MCF 10A (cell line): ENCODE data around the gene FOXO3. TPM values are rescaled to one million over a fixed set of nuclear protein-coding genes. Genes with fewer than 3 reads are reported as not detected.
A peak's percentile ranks its signal among the peaks of the same experiment; 100 is the strongest.
"Not testable (repeated sequence)": the region's sequence is repeated elsewhere in the genome, so short reads cannot be mapped to it uniquely, and the experiment has no call there.

Experiments
- BruUV-seq: library from RNA; stranded (reverse); fragments of 400-500 nt; replicated peaks from 2 replicates; lab custom pipeline; 2021; lab: Mats Ljungman, UMichigan
- CTCF ChIA-PET: fragments of 300-600 bp; sonication (Branson Sonifier 250); formaldehyde crosslinking; extraction: SDS; loops from one replicate; lab custom pipeline; 2021; ENCODE audit warnings: antibody characterized with exemption, inconsistent platforms; lab: Yijun Ruan, JAX
- POLR2A ChIA-PET: fragments of 300-600, 350-650 bp; sonication (Branson Sonifier 250); formaldehyde crosslinking; extraction: SDS; loops from one replicate; lab custom pipeline; 2020; ENCODE audit warnings: antibody characterized with exemption, inconsistent platforms; lab: Yijun Ruan, JAX
- DNase-seq: peaks from one replicate; pipeline ENCODE4 v3.0.0-alpha.2; 2018; ENCODE audit not compliant: unreplicated experiment
- H3K27ac Mint-ChIP-seq: one replicate; pipeline ENCODE4 v1.8.0; 2022; ENCODE audit warnings: mild to moderate bottlenecking, low read depth, mixed read lengths; ENCODE audit not compliant: unreplicated experiment
- H3K27me3 Mint-ChIP-seq: one replicate; pipeline ENCODE4 v1.8.0; 2022; ENCODE audit warnings: mixed read lengths; ENCODE audit not compliant: insufficient read depth, unreplicated experiment
- H3K36me3 Mint-ChIP-seq: one replicate; pipeline ENCODE4 v1.8.0; 2022; ENCODE audit warnings: mild to moderate bottlenecking, moderate library complexity, mixed read lengths; ENCODE audit not compliant: insufficient read depth, unreplicated experiment
- H3K4me1 Mint-ChIP-seq: one replicate; pipeline ENCODE4 v1.8.0; 2022; ENCODE audit warnings: mixed read lengths; ENCODE audit not compliant: insufficient read depth, unreplicated experiment
- H3K4me3 Mint-ChIP-seq: one replicate; pipeline ENCODE4 v1.8.0; 2022; ENCODE audit warnings: mild to moderate bottlenecking, moderate library complexity, mixed read lengths; ENCODE audit not compliant: unreplicated experiment
- H3K9me3 Mint-ChIP-seq: one replicate; pipeline ENCODE4 v1.8.0; 2022; ENCODE audit warnings: mixed read lengths; ENCODE audit not compliant: unreplicated experiment
- intact Hi-C: fragments of 100-400 bp; cut with micrococcal nuclease; formaldehyde crosslinking; loops from 2 replicates; pipeline ENCODE4 v1.14.1; 2022
- total RNA-seq: library from RNA; stranded (reverse); gene quantifications from 2 replicates; pipeline ENCODE4 v1.2.3, GENCODE V29; 2022
- TF ChIP-seq, protein P1 (sequence below): fragments of 200-600 bp; IDR thresholded peaks from one replicate; pipeline ENCODE4 v1.8.0; 2022; ENCODE audit warnings: antibody characterized with exemption, mild to moderate bottlenecking; ENCODE audit not compliant: unreplicated experiment

FOXO3 gene
- total RNA-seq, 1 experiment from 2014 or later, result 53.0 TPM

- Mint-ChIP-seq H3K9me3 (no peaks in the 10 kb centered on the region), H3K4me1 (peaks cover 72% of the 10 kb centered on the region), H3K27me3 (no peaks in the 10 kb centered on the region), H3K36me3 (peaks cover 46% of the 10 kb centered on the region), H3K4me3 (peak overlapping the region; percentile 39), H3K27ac (peak overlapping the region; percentile 83)
- no TSS peak for BruUV-seq
- ChIA-PET CTCF (interaction anchor here (0.6 to 1.2 kb wide), 5 partner anchors 19 to 92 kb away, joined by 3 to 4 read pairs (median 3); no protein-coding TSS in a partner anchor), POLR2A (interaction anchor here (0.6 to 7.8 kb wide), 16 partner anchors 9 to 828 kb away, joined by 3 to 70 read pairs (median 4); partner anchors contain the start of genes FOXO3 and SESN1)
- intact Hi-C loops, result loop anchor here (5.0 kb wide), 1 partner anchor 83 kb away; no protein-coding TSS in a partner anchor
- DNase-seq, result no peak
- TF ChIP-seq, protein P1, sequence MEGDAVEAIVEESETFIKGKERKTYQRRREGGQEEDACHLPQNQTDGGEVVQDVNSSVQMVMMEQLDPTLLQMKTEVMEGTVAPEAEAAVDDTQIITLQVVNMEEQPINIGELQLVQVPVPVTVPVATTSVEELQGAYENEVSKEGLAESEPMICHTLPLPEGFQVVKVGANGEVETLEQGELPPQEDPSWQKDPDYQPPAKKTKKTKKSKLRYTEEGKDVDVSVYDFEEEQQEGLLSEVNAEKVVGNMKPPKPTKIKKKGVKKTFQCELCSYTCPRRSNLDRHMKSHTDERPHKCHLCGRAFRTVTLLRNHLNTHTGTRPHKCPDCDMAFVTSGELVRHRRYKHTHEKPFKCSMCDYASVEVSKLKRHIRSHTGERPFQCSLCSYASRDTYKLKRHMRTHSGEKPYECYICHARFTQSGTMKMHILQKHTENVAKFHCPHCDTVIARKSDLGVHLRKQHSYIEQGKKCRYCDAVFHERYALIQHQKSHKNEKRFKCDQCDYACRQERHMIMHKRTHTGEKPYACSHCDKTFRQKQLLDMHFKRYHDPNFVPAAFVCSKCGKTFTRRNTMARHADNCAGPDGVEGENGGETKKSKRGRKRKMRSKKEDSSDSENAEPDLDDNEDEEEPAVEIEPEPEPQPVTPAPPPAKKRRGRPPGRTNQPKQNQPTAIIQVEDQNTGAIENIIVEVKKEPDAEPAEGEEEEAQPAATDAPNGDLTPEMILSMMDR, result no peak
Observed at GRCh38 chr6:108654465-108655106, 93.9 kb downstream of the FOXO3 start.

DNA sequence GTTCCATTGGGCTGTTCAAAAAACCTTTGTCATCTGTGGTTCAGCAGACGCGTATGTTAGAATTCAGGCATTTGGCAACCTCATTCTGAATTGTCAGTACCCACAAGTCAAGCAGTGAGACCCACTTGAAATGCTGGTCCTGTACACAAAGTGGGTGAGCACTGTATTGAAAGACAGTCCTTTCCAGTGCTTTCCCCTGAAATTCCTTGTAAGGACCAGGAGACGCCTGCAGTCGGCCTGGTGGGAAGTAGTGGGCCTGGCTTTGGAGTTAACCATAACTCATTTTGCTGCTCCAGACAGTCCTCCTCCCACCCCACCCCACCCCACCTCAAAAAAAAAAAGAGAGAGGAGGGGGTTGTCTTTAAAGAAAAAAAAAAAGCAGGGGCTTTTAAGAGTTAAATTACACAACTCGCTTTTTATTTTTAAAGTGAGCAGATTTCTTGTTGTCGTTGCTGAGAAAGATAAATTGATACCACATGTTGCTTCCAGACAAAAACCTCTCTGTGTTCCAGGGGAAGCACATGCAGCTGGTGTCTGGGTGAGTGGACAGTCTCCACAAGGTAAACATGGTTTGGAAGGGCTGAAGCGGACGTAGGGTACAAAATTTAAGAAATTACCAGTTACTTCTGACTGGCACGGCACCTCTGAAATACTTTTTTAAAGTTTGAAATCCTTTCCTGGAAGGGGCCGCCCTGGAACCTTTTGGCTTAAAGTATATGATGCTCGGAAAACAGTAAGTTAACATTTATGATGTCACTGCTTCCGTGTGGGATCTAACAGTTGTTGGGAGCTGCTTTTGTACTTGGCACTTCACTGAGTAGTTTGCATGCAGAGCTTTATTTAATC, 95.3 kb downstream of the FOXO3 start:
- ChIA-PET CTCF (interaction anchor here (0.5 to 0.9 kb wide), 2 partner anchors 225 to 418 kb away, joined by 3 to 4 read pairs; no protein-coding TSS in a partner anchor), POLR2A (interaction anchor here (0.6 to 7.8 kb wide), 7 partner anchors 18 to 96 kb away, joined by 3 to 70 read pairs (median 4); partner anchors contain the start of gene FOXO3)
- Mint-ChIP-seq H3K27me3 (no peaks in the 10 kb centered on the region), H3K4me1 (peaks cover 58% of the 10 kb centered on the region), H3K36me3 (peaks cover 51% of the 10 kb centered on the region), H3K9me3 (no peaks in the 10 kb centered on the region), H3K27ac (peak overlapping the region; percentile 83), H3K4me3 (no peak overlapping the region)
- DNase-seq, result no peak
- intact Hi-C loops, result no loop called here
- TF ChIP-seq, protein P1, result no peak
- no TSS peak for BruUV-seq

GRCh38 chr6:108656836-108657235, 96.1 kb downstream of the FOXO3 start:
- peaks cover 56% of the 10 kb centered on the region for H3K4me1 Mint-ChIP-seq
- TF ChIP-seq, protein P1, result no peak
- POLR2A ChIA-PET, result interaction anchor here (1.0 to 7.8 kb wide), 4 partner anchors 19 to 97 kb away, joined by 3 to 70 read pairs (median 4); partner anchors contain the start of gene FOXO3
- peak overlapping the region; percentile 83 for H3K27ac Mint-ChIP-seq
- H3K9me3 Mint-ChIP-seq, result no peaks in the 10 kb centered on the region
- BruUV-seq, result no TSS peak
- H3K4me3 Mint-ChIP-seq, result no peak overlapping the region
- CTCF ChIA-PET, result interaction anchor here (0.5 kb wide), 1 partner anchor 224 kb away, joined by 4 read pairs; no protein-coding TSS in a partner anchor
- DNase-seq, result no peak
- H3K27me3 Mint-ChIP-seq, result no peaks in the 10 kb centered on the region
- H3K36me3 Mint-ChIP-seq, result peaks cover 47% of the 10 kb centered on the region
- intact Hi-C loops, result no loop called here

- TF ChIP-seq, protein P1, result no peak
- Mint-ChIP-seq H3K36me3 (peaks cover 44% of the 10 kb centered on the region), H3K4me1 (peaks cover 58% of the 10 kb centered on the region), H3K27ac (peak overlapping the region; percentile 51), H3K9me3 (no peaks in the 10 kb centered on the region), H3K27me3 (no peaks in the 10 kb centered on the region), H3K4me3 (no peak overlapping the region)
- intact Hi-C loops, result no loop called here
- no TSS peak for BruUV-seq
- no peak for DNase-seq
- POLR2A ChIA-PET, result interaction anchor here (0.9 to 1.1 kb wide), 2 partner anchors 9 to 73 kb away, joined by 3 to 5 read pairs; no protein-coding TSS in a partner anchor
- CTCF ChIA-PET, result interaction anchor here (0.7 to 0.8 kb wide), 2 partner anchors 29 to 115 kb away, joined by 4 read pairs; no protein-coding TSS in a partner anchor
Observed at GRCh38 chr6:108658174-108658573, 97.5 kb downstream of the FOXO3 start.

DNA sequence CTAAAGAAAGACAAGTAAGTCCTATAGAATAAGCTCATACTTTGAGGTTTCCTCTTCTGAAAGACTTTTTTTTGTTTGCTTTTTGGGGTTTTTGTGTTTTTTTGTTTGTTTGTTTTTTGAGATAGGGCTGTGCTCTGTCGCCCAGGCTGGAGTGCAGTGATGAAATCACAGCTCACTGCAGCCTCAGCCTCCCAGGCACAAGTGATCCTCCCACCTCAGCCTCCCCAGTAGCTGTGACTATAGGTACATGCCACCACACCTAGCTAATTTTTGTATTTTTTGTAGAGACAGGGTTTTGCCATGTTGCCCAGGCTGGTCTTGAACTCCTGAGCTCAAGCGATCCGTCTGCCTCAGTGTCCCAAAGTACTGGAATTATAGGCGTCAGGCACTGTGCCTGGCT, 98.1 kb downstream of the FOXO3 start:
- H3K27me3 Mint-ChIP-seq, H3K4me3 Mint-ChIP-seq, H3K9me3 Mint-ChIP-seq, DNase-seq, BruUV-seq, intact Hi-C loops: not testable (repeated sequence)
- peak overlapping the region; percentile 51 for H3K27ac Mint-ChIP-seq
- CTCF ChIA-PET, result interaction anchor here (0.7 to 0.8 kb wide), 2 partner anchors 30 to 116 kb away, joined by 4 read pairs; no protein-coding TSS in a partner anchor
- POLR2A ChIA-PET, result interaction anchor here (0.9 to 1.1 kb wide), 2 partner anchors 9 to 73 kb away, joined by 3 to 5 read pairs; no protein-coding TSS in a partner anchor
- H3K36me3 Mint-ChIP-seq, result peaks cover 44% of the 10 kb centered on the region
- peaks cover 52% of the 10 kb centered on the region for H3K4me1 Mint-ChIP-seq
